Lung (tissue), 12 donors: Measurements from ENCODE around the gene SLC6A18. TPM values are rescaled to one million over a fixed set of nuclear protein-coding genes. Genes with fewer than 3 reads are reported as not detected.
"Not testable (repeated sequence)": the region's sequence is repeated elsewhere in the genome, so short reads cannot be mapped to it uniquely, and the experiment has no call there.

Experiments used
- ATAC-seq: fragments of 200-7000 bp; cut with Tn5 transposase; one replicate; pipeline ENCODE4 v1.9.1; 2020; ENCODE audit warnings: moderate number of reproducible peaks; ENCODE audit not compliant: insufficient read depth, low FRiP score
- DNase-seq, 3 donors: peaks; one replicate each; pipeline ENCODE4 v3.0.0-alpha.2; 2013 to 2017
- H3K27ac ChIP-seq, 2 donors: one replicate each; pipeline ENCODE4 v1.5.1; 2013; ENCODE audit warnings: mild to moderate bottlenecking in 2 of 2, moderate library complexity in 2 of 2, control low read depth in 1 of 2, inconsistent platforms in 1 of 2, low read depth in 1 of 2, low read length in 1 of 2
- H3K27me3 ChIP-seq, 3 donors: one replicate each; pipeline ENCODE4 v1.5.1; 2013; ENCODE audit warnings: low read length in 2 of 3; ENCODE audit not compliant: control insufficient read depth in 3 of 3, insufficient read depth in 3 of 3
- H3K36me3 ChIP-seq, 4 donors: one replicate each; pipeline ENCODE4 v1.5.1; 2013; ENCODE audit warnings: low read length in 4 of 4, mild to moderate bottlenecking in 1 of 4, moderate library complexity in 1 of 4; ENCODE audit not compliant: control insufficient read depth in 4 of 4, insufficient read depth in 4 of 4
- H3K4me1 ChIP-seq, 5 donors: one replicate each; pipeline ENCODE4 v1.5.1; 2013; ENCODE audit warnings: low read length in 5 of 5, mild to moderate bottlenecking in 2 of 5, moderate library complexity in 1 of 5; ENCODE audit not compliant: control insufficient read depth in 5 of 5, insufficient read depth in 5 of 5
- H3K4me3 ChIP-seq: one replicate; pipeline ENCODE4 v1.5.1; 2013; ENCODE audit warnings: mild to moderate bottlenecking, control low read depth, moderate library complexity
- H3K9ac ChIP-seq, 2 donors: one replicate each; pipeline ENCODE4 v1.5.1; 2013; ENCODE audit warnings: low read length in 2 of 2, control low read depth in 1 of 2; ENCODE audit not compliant: insufficient read depth in 1 of 2
- H3K9me3 ChIP-seq, 4 donors: one replicate each; pipeline ENCODE4 v1.5.1; 2013; ENCODE audit warnings: low read length in 3 of 4, mild to moderate bottlenecking in 1 of 4, moderate library complexity in 1 of 4; ENCODE audit not compliant: control insufficient read depth in 4 of 4, insufficient read depth in 3 of 4
- CTCF ChIP-seq: IDR thresholded peaks from 2 replicates; pipeline ENCODE4 v1.5.1; 2012; ENCODE audit warnings: mild to moderate bottlenecking; ENCODE audit errors: control extremely low read depth, extremely low read depth
- WGBS, 2 donors: extraction: QIAGEN DNeasy Blood & Tissue Kit; methylation state at CpG; one replicate each; pipeline ENCODE4 v1.1.7; 2013; 5-methylcytosine and 5-hydroxymethylcytosine counted together
- polyA plus RNA-seq, 2 donors: library from polyadenylated mRNA; stranded (reverse); fragments of 200-250 nt; gene quantifications; one replicate each; pipeline ENCODE4 v1.2.1, GENCODE V29; 2013
- total RNA-seq, 2 donors: library from RNA; depleted of rRNA in 1 of 2; stranded (reverse); fragments of >200 nt in 1 of 2; gene quantifications; one replicate each; pipeline ENCODE4 v1.2.1, GENCODE V29; 2014 to 2021
- donor health status: control.
- donor health status: control.
- donor health status: Bipolar disorder and iron deficiency.
- donor health status: healthy.
- donor health status: DM: yes; HTN: yes; CAD: no.

The SLC6A18 gene
- total and polyA plus RNA-seq, 4 donors, result not detected

GRCh38 chr5:1228120-1228519 lies 2.9 kb downstream of the SLC6A18 start:
- peaks cover 0 to 6% (median 0%) of the 10 kb centered on the region in 3 donors for H3K27me3 ChIP-seq
- TF ChIP-seq CTCF, result no peak
- no peak for DNase-seq

GRCh38 chr5:1229023-1229422 lies 3.8 kb downstream of the SLC6A18 start:
- not testable (repeated sequence) for H3K9ac ChIP-seq, H3K4me1 ChIP-seq, H3K4me3 ChIP-seq, H3K9me3 ChIP-seq, H3K27ac ChIP-seq, DNase-seq, H3K36me3 ChIP-seq, H3K27me3 ChIP-seq, ATAC-seq
- 81 to 85% methylated on average over 11 of the region's 11 CpGs for WGBS, 2 donors

More at GRCh38 chr5:1228120-1228519, 2.9 kb downstream of the SLC6A18 start:
- ATAC-seq, result no peak
- H3K9me3 ChIP-seq, result peaks cover 0 to 2% (median 0%) of the 10 kb centered on the region in 4 donors
- 64 to 68% methylated on average over 15 of the region's 15 CpGs for WGBS, 2 donors
- no peak overlapping the region for H3K9ac ChIP-seq
- no peaks in the 10 kb centered on the region for H3K4me1 ChIP-seq
- no peaks in the 10 kb centered on the region for H3K36me3 ChIP-seq
- no peak overlapping the region for H3K27ac ChIP-seq
- H3K4me3 ChIP-seq, result no peak overlapping the region

- H3K27me3 ChIP-seq, result peaks cover 0 to 6% (median 0%) of the 10 kb centered on the region in 3 donors
These were observed 4.6 kb downstream of the SLC6A18 start for GRCh38 chr5:1229822-1230221.

GRCh38 chr5:1230551-1230950 lies 5.4 kb downstream of the SLC6A18 start:
- no peak for DNase-seq
- peaks cover 0 to 6% (median 0%) of the 10 kb centered on the region in 3 donors for H3K27me3 ChIP-seq
- peaks cover 0 to 12% (median under 1%) of the 10 kb centered on the region in 4 donors for H3K9me3 ChIP-seq
- ATAC-seq, result no peak
- no peaks in the 10 kb centered on the region for H3K4me1 ChIP-seq
- H3K4me3 ChIP-seq, result no peak overlapping the region
- H3K36me3 ChIP-seq, result no peaks in the 10 kb centered on the region
- H3K27ac ChIP-seq, result no peak overlapping the region
- WGBS, 2 donors, result 85 to 88% methylated on average over 17 of the region's 17 CpGs
- H3K9ac ChIP-seq, result no peak overlapping the region
- no peak for TF ChIP-seq CTCF

More at GRCh38 chr5:1229822-1230221, 4.6 kb downstream of the SLC6A18 start:
- TF ChIP-seq CTCF, result no peak
- WGBS, 2 donors, result 35 to 38% methylated on average over 5 to 7 of the region's 7 CpGs
- H3K4me3 ChIP-seq, result no peak overlapping the region
- H3K27ac ChIP-seq, result no peak overlapping the region
- H3K36me3 ChIP-seq, result no peaks in the 10 kb centered on the region
- H3K9me3 ChIP-seq, result peaks cover 0 to 4% (median 0%) of the 10 kb centered on the region in 4 donors
- DNase-seq, result peak in 2 of 3 donors; percentile 10 to 46
- no peak for ATAC-seq
- H3K4me1 ChIP-seq, result no peaks in the 10 kb centered on the region
- no peak overlapping the region for H3K9ac ChIP-seq
